ENCODE measurements around the gene CDK2AP2. TPM values are rescaled to one million over a fixed set of nuclear protein-coding genes. Genes with fewer than 3 reads are reported as not detected.

The CDK2AP2 gene
- total and polyA plus RNA-seq, 2 donors (not counting 3 experiments of a cell fraction or from before 2014, with no cell fraction given), result 81.2 to 143 TPM

DNA sequence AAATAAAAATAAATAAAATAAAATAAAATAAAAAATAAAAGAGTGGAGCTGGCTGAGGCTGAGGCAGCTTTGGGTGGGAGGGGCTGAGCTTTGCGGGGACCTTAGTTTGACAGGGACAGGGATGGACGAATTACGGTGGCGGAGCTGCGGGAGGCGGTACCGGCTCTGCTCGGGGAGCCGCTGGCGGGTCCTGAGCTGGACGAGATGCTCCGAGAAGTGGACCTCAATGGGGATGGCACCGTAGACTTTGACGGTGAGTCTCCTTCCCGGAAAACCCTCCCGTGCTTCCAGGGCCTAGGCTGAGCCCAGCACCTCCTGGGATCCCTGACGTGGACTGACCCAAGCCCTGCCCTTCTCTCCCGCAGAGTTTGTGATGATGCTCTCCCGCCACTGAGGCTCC is 49.7 kb downstream of the CDK2AP2 start:
- no TSS peak for BruUV-seq (replicated peaks)
- intact Hi-C loops (cut with micrococcal nuclease) (no loop called here), dilution Hi-C loops (cut with MboI; ENCODE audit: extremely low pct_ligation_motif_present, low sequenced_read_pairs) (no loop called here)
- H3K27me3 ChIP-seq (ENCODE audit: control insufficient read depth in 2 of 2, insufficient read depth in 2 of 2, low read length in 2 of 2), result no peaks in the 10 kb centered on the region
- FAIRE-seq, result no peak
- H3K36me3 ChIP-seq (ENCODE audit: control insufficient read depth in 2 of 2, extremely low read depth in 1 of 2, insufficient read depth in 2 of 2, low read length in 2 of 2), result no peaks in the 10 kb centered on the region
- DNase-seq (ENCODE audit: low read depth, low spot score), result no peak
- ChIA-PET POLR2A (interaction anchor here (0.7 kb wide), 1 partner anchor 17 kb away, joined by 3 read pairs; no protein-coding TSS in a partner anchor), CTCF (no interaction called here)
- no peaks in the 10 kb centered on the region for H3K4me1 ChIP-seq (ENCODE audit: control insufficient read depth, extremely low read depth, insufficient read depth, low read length)
- H3K9me1 ChIP-seq (replicated peaks; ENCODE audit: control insufficient read depth, extremely low read depth, insufficient read depth, low read length), result no peaks in the 10 kb centered on the region
- no peaks in the 10 kb centered on the region for H3K9me3 ChIP-seq (replicated peaks; ENCODE audit: control insufficient read depth, insufficient read depth, low read length)
- no peak overlapping the region for H3K27ac ChIP-seq (ENCODE audit: insufficient read depth, low read depth, low read length)
- H3K9ac ChIP-seq (replicated peaks; ENCODE audit: extremely low read depth, insufficient read depth, low read length), result no peak overlapping the region
- no peaks in the 10 kb centered on the region for H3K79me2 ChIP-seq (ENCODE audit: control insufficient read depth, insufficient read depth, low read length)
- no peaks in the 10 kb centered on the region for H4K20me1 ChIP-seq (replicated peaks; ENCODE audit: control insufficient read depth, extremely low read depth, insufficient read depth, low read length)
- H3K4me2 ChIP-seq (ENCODE audit: insufficient read depth, low read length), result no peak overlapping the region
- H3K4me3 ChIP-seq (replicated peaks in 1 of 3; ENCODE audit: insufficient read depth in 1 of 3, low read depth in 1 of 3, low read length in 3 of 3), result no peak overlapping the region
- TF ChIP-seq, protein P1, sequence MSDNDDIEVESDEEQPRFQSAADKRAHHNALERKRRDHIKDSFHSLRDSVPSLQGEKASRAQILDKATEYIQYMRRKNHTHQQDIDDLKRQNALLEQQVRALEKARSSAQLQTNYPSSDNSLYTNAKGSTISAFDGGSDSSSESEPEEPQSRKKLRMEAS (IDR thresholded peaks at IDR 0.05; ENCODE audit: insufficient read depth, insufficient read length), result no peak
- TF ChIP-seq FOS (IDR thresholded peaks at IDR 0.05; ENCODE audit: borderline replicate concordance, insufficient read depth, low read length) (no peak), POLR2AphosphoS5 (IDR thresholded peaks at IDR 0.05; ENCODE audit: insufficient read depth, low read depth, low read length) (no peak)
- no peak overlapping the region for H2AFZ ChIP-seq (ENCODE audit: low read depth, low read length)

DNA sequence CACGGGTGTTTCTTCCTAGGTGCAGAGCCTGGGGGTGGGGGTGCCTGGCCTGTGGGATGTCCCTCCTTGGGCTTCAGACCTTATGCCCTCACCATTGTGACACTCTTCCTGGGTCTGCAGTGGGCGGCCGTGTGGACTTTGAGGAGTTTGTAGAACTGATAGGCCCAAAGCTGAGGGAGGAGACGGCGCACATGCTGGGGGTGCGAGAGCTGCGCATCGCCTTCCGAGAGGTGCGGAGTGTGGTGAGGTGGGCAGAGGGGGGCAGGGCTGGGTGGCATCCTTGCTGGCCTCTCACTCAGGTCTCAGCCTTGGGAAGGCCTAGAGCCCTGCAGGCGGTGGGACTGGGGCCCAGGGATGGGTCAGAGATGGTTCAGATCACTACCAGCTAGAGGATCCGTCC is 50.5 kb downstream of the CDK2AP2 start:
- DNase-seq (ENCODE audit: low read depth, low spot score), result no peak
- H3K27ac ChIP-seq (ENCODE audit: insufficient read depth, low read depth, low read length), result no peak overlapping the region
- intact Hi-C loops (cut with micrococcal nuclease), result no loop called here
- dilution Hi-C loops (cut with MboI; ENCODE audit: extremely low pct_ligation_motif_present, low sequenced_read_pairs), result no loop called here
- no peaks in the 10 kb centered on the region for H3K36me3 ChIP-seq (ENCODE audit: control insufficient read depth in 2 of 2, extremely low read depth in 1 of 2, insufficient read depth in 2 of 2, low read length in 2 of 2)
- H3K9me1 ChIP-seq (replicated peaks; ENCODE audit: control insufficient read depth, extremely low read depth, insufficient read depth, low read length), result no peaks in the 10 kb centered on the region
- H3K4me3 ChIP-seq (replicated peaks in 1 of 3; ENCODE audit: insufficient read depth in 1 of 3, low read depth in 1 of 3, low read length in 3 of 3), result no peak overlapping the region
- H3K79me2 ChIP-seq (ENCODE audit: control insufficient read depth, insufficient read depth, low read length), result no peaks in the 10 kb centered on the region
- ChIA-PET CTCF (no interaction called here), POLR2A (no interaction called here)
- no peak overlapping the region for H3K4me2 ChIP-seq (ENCODE audit: insufficient read depth, low read length)
- no peaks in the 10 kb centered on the region for H3K27me3 ChIP-seq (ENCODE audit: control insufficient read depth in 2 of 2, insufficient read depth in 2 of 2, low read length in 2 of 2)
- H3K9ac ChIP-seq (replicated peaks; ENCODE audit: extremely low read depth, insufficient read depth, low read length), result no peak overlapping the region
- TF ChIP-seq FOS (IDR thresholded peaks at IDR 0.05; ENCODE audit: borderline replicate concordance, insufficient read depth, low read length) (no peak), JUN (IDR thresholded peaks at IDR 0.05; ENCODE audit: borderline replicate concordance, insufficient read depth, insufficient read length, low read depth) (no peak), GATA2 (IDR thresholded peaks at IDR 0.05; ENCODE audit: insufficient read depth, insufficient read length, low read depth, low read length) (no peak), MYC (IDR thresholded peaks at IDR 0.05; ENCODE audit: low read depth, low read length) (no peak), POLR2A (IDR thresholded peaks at IDR 0.05; ENCODE audit: low read depth, low read length) (no peak), EZH2 (IDR thresholded peaks at IDR 0.05; ENCODE audit: borderline replicate concordance, low read depth, low read length, severe bottlenecking) (no peak), POLR2AphosphoS5 (IDR thresholded peaks at IDR 0.05; ENCODE audit: insufficient read depth, low read depth, low read length) (no peak)
- TF ChIP-seq, protein P2, sequence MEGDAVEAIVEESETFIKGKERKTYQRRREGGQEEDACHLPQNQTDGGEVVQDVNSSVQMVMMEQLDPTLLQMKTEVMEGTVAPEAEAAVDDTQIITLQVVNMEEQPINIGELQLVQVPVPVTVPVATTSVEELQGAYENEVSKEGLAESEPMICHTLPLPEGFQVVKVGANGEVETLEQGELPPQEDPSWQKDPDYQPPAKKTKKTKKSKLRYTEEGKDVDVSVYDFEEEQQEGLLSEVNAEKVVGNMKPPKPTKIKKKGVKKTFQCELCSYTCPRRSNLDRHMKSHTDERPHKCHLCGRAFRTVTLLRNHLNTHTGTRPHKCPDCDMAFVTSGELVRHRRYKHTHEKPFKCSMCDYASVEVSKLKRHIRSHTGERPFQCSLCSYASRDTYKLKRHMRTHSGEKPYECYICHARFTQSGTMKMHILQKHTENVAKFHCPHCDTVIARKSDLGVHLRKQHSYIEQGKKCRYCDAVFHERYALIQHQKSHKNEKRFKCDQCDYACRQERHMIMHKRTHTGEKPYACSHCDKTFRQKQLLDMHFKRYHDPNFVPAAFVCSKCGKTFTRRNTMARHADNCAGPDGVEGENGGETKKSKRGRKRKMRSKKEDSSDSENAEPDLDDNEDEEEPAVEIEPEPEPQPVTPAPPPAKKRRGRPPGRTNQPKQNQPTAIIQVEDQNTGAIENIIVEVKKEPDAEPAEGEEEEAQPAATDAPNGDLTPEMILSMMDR (IDR thresholded peaks at IDR 0.05; ENCODE audit: extremely low read depth in 1 of 2, insufficient read depth in 1 of 2, low read depth in 1 of 2, low read length in 2 of 2), result no peak
- TF ChIP-seq, protein P1 (IDR thresholded peaks at IDR 0.05; ENCODE audit: insufficient read depth, insufficient read length), result no peak
- no peak for FAIRE-seq
- no peaks in the 10 kb centered on the region for H4K20me1 ChIP-seq (replicated peaks; ENCODE audit: control insufficient read depth, extremely low read depth, insufficient read depth, low read length)
- no peak overlapping the region for H2AFZ ChIP-seq (ENCODE audit: low read depth, low read length)
- no TSS peak for BruUV-seq (replicated peaks)
- peaks cover 3% of the 10 kb centered on the region for H3K4me1 ChIP-seq (ENCODE audit: control insufficient read depth, extremely low read depth, insufficient read depth, low read length)
- no peaks in the 10 kb centered on the region for H3K9me3 ChIP-seq (replicated peaks; ENCODE audit: control insufficient read depth, insufficient read depth, low read length)

Measured in endothelial cell of umbilical vein (primary cell).